Activated T-helper 9 cell treated with anti-CD3 and anti-CD28 coated beads, Interleukin-2, amount 50 U/mL, for 16 hours (primary cell): ENCODE measurements around the gene SPRY4.
"Not testable (repeated sequence)": the region's sequence is repeated elsewhere in the genome, so short reads cannot be mapped to it uniquely, and the experiment has no call there.

Experiments used
- DNase-seq: peaks from one replicate; pipeline ENCODE4 v3.0.0-alpha.2; 2020; ENCODE audit warnings: low read depth

SPRY4 gene, protein sequence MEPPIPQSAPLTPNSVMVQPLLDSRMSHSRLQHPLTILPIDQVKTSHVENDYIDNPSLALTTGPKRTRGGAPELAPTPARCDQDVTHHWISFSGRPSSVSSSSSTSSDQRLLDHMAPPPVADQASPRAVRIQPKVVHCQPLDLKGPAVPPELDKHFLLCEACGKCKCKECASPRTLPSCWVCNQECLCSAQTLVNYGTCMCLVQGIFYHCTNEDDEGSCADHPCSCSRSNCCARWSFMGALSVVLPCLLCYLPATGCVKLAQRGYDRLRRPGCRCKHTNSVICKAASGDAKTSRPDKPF

DNA sequence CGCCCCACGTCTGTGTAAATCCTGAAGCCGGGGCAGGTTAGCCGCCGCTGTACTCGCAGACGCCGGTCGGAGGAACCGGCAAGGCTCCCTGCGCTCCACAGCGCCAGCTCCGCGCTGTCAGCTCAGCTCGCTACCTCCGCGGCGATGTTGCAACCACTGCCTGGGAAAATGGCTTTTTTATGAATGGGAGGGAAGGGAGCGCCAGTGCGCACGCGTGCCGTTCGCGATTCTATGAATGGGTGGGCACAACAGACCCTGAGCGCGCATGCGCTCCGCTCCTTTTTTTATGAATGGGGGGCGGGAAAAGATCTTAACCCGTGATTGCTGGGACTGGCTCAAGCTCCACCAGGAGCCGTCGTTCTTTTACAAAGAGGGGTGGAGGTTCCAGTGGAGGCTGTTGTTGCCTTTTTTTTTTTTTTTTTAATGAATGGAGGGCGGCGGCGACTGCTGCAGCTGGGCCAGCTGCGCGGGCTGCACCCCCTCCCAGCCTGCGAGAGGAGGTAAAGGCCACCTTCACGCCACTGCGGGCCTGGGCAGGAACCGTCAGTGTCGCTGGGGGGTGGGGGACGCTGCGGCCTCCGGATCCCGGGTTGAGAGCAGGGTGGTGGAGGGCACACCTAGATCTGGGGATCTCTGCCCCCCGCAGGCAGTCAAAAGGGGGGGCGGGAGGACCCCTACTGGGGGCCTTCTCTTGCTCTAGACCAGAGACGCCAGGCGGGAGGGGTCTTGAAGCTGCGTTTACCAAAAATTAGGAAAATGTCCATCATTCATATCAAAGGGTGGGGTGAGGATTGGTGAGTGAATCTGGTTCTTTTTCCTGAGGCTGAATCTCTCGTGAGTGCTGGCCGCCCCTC lies at the start of gene SPRY4:
Gene SPRY4, minus strand, starts transcription at position 151 of the 854 bp plus-strand sequence. CDS start 9,913 bp downstream, outside the sequence.
- peak; percentile 75 for DNase-seq

DNA sequence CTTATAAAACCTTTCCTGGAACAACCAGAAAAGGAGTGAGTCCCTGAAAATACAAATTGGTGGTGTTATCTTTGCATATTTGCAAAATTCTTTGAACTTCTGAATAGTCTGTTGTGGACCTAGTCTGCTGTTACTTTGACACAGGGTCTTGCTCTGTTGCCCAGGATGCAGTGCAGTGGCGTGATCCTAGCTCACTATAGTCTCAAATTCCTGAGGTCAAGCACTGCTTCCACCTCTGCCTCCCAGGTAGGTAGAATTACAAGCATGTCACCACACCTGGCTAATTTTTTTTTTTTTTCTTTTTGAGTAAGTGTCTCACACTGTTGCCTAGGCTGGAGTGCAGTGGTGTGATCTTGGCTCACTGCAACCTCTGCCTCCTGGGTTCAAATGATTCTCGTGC lies 43.7 kb upstream of the SPRY4 start:
- no peak for DNase-seq

DNA sequence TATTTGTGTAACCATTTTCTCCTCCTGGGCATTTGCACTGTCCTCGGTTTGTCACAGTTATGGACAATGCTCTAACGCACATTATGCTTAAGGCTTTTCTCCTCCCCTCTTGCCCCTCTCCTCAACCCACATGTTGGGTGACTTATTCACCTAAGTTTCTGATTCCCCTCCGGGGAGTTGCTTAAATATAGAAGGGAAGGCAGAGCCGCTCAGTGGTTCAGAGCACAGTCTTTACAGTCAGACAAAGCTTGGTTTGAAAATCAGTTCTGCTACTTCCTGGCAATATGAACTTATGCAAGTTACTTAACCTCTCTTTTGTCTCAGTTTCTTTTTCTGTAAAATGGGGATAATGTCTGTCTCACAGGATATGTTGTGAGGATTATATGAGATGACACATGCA lies 41.2 kb upstream of the SPRY4 start:
- no peak for DNase-seq

DNA sequence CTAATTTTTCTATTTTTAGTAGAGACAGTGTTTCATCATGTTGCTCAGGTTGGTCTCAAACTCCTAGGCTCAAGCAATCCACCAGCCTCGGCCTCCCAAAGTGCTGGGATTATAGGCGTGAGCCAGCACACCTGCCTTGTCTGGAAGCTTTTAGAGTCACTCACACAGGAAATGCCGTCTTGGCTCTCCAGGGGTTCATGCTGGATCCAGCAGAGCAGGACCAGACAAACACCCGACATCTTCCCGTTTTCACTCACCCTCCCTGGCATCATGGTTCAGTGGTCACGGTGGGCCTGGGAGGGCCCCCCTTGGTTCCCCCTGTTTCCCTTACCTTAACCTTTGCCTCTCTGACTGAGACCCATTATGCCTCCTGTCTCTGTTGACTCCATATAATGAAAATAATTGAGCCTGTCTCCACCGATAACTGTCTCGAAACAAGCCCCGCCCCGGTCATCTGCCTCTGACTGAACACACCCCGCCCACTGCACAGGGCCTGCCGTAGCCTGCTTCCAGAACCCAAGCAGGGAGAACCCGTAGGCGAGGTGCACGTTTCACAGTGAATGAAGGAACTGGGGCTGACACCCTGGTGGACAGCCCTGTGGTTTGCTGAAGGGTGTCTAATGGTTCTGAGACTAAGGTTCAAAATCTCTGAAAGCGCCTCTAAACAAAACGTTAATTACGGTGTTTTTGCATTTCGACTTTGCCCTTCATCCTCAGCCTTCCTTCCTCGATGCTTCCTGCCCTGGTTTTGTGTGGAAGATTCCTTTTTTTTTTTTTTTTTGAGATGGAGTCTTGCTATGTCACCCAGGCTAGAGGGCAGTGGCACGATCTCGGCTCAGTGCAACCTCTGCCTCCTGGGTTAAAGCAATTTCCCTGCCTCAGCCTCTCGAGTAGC lies 39.7 kb upstream of the SPRY4 start:
- no peak for DNase-seq

DNA sequence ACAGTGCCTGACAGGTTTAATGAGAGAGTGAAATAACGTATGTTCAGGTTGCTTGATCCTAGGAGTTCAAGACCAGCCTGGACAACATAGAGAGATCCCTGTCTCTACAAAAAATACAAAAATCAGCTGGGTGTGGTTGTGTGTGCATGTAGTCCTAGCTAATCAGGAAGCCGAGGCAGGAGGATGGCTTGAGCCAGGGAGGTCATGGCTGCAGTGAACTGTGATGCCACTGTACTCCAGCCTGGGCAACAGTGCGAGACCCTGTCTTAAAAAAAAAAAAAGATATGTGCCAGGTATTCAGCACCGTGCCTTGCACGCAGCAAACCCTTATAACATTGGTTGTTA lies 38.8 kb upstream of the SPRY4 start:
- no peak for DNase-seq

DNA sequence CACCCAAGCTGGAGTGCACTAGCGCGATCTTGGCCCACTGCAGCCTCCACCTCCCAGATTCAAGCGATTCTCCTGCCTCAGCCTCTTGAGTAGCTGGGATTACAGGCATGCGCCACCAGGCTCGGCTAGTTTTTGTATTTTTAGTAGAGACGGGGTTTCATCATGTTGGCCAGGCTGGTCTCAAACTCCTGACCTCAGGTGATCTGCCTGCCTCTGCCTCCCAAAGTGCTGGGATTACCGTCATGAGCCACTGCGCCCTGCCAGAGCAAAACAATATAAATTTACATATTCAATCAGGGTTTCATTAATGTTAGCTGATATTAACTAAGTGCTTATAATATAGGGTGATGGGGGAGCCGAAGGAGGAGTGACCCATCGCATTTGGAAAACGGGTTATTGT lies 37.4 kb upstream of the SPRY4 start:
- DNase-seq, result not testable (repeated sequence)

DNA sequence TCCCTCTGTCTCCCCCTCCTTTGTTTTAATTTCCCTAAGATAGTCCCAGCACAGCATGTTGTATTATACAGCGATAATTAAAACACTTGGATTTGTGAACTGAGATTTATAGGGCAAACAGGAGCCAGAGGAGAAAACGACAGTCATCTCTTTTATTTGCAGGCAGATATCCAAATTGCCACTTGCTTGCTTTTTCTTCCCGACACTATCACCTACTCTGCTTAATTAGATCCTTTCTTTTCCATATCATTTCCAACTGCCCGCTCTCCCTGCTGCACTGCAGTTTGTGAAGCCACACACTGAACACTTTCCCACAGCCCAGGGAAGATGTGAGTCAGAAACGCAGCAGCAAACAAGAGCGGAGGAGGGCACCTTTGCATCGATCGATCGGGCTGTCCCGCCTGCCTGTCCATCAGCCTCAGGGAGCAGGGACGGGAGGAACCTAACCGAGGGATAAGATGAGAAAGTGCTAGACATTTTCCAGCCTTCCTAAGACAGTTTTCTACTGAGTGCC lies 35.8 kb upstream of the SPRY4 start:
- no peak for DNase-seq

DNA sequence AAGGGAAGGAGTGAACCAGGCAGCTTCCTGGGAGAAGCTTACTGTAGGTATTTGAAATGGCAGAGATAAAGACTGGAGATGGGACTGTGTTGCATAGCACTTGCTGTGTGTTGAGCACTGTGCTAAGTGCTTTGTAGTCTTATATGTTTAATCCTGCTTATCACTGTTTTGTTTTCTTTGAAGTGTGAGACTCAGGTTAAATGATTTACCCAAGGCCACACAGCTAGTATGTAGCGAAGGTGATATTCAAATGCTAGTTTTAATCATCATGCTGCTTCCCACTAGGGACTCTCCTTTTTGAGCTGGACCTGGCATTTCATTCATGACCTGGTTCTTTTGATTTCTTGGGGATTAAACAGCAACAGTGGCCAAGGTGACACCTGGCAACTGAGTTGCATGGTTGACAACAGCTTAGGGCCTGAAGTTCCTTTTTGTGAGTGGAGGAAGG lies 35.3 kb upstream of the SPRY4 start:
- no peak for DNase-seq

DNA sequence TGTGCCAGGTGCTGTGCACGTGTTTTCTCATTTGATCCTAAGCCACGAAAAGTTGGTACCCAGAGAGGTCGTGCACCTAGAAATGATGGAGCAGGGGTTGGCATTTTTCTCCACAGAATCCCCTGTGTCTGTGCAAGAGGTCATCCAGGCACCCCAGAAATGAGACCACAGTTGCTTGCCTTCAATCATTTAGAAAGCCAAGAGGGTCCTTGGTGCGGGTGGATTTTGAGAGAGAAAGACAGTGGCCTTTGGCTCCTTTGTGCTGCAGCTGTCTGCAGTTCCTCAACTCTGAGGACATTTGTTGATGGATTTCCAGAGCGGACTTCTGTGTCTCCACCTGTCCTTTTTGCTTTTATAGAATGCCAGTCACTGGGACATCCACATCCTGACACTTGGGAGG lies 33.8 kb upstream of the SPRY4 start:
- no peak for DNase-seq

DNA sequence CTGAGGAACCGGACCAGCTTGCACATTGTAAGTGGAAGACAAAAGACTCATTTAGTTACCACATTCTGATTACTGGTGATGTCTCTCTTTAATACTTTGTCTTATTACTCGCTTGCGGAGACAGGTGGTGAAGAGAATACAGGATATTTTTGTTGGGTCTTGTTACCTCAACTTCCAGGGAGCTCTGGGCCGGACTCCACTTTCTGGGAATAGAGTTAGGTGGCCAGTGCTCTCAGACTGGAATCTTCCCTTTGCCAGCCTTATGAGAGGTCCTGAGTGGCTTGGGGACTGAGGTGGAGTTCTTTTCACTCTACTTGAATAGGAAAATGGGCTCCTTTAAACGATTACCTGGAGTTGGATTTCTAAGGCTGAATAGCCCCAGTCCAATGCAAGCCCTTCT lies 33.3 kb upstream of the SPRY4 start:
- no peak for DNase-seq

DNA sequence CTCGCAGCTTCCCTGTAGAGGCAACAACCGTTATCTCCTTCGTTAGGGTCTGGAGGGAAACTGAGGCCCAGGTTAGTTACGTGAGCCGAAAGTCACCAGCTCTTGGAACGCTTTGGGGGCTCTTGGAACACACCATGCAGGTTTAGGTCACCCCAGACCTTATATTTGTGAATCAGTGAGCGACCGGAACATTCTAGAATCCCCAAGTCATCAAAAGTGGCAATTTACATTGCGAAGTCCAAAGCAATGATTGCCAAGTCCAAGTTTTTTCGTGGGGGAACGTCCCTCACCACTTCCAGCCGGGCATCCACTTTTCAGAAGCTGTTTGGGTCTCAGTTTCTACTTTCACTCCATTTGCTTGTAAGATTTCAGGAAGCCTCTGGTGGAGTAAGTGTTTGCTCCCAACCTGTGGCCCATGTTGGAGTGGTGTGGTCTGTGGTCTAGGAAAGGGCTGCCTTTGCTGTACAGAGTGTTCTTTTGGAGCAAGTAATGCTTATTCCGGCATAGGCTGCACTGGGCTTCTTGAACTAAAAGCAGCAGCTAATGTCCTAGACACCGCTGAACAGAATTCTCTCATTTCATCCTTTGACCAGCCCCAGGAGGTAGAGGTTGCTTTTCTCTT lies 32.8 kb upstream of the SPRY4 start:
- DNase-seq, result no peak

DNA sequence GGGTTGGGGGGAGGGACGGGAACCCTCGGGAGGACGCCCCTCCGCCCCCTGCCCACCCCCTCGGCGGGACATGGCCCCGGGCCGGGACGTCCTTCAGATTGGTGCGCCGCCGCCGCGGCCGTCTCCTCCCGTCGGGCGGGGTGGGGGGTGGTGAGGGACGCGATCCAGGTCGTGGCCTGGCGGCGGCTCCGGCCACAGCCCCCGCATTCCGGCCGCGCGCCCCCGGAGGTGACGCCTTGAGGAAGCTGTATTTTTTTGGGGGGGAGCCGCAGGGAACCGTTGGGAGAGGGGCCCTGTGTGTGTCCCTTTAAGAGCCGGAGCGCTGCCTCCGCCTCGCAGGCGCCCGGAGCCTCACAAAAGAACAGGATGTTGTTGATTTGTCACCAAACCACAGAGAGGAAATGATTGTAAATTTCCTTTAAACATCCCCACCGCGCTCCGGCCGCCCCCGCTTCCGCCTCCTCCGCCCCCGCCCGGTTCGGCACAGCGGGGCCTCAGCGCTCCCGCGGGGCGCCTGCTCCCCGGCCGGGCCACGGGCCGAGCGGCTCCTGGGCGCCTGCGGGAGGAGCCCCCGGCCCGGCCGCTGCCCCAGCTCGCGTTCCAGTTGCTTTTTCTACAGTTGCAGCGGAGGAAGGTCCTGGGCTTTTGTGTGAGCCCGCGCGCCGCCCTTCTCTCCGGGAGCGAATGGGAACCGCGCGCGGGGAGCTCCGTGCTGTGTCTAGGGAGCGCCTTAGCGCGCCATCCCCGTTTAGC lies 32.1 kb upstream of the SPRY4 start:
- peak; percentile 87 for DNase-seq

DNA sequence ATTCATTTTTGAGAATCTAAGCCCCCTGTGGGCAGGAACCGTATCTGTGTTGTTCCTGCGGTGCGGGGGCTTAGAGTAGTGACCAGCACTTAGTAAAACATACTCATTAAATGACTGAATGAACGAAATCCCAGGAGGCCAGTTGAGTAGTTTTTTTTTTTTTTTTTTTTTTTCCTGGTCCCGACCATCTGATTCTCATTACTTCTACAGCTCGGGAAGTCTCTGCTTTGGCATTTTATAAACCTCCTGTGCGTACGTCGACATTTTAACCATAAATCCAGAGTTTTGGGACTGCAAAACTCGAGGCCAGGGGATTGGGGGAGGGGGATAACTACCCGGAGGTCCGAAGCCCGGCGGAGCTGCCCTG lies 31.5 kb upstream of the SPRY4 start:
- no peak for DNase-seq

DNA sequence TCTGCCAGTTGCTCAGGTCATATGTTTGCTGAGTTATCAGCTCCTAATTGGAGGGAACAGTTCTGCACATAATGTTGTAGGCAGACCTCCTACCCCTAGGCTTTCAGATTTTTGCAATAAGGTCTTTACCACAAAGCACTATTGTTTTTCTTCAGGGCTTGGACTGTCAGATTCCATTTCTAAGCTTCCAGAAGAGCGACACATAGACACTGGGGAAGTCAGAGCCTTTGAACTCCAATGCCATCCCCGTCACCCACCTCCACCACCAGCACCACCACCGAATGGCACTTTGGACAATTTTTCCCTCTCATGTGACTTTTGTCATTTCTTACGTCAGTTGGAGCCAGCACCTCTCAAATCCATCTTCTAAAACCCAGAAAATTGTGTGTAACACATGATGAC lies 28.3 kb upstream of the SPRY4 start:
- no peak for DNase-seq

DNA sequence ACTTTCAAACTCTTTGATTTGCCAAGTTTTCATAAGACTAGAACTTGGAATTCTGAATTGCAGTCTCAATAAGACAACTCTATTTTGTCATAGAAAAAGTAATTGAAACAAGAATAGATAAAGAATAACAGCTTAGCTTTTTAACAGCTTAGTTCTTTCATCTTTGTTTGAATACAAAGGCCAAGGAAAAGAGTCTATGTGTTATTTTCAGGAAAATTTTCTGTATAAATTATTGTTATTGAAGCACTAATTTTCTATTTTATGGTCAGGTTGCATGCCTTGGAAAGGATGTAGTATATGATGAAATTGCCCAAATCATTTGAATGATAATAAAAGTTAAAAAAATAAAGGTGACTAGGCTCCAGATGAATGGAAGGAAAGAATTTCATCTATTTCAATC lies 25.2 kb upstream of the SPRY4 start:
- DNase-seq, result no peak

DNA sequence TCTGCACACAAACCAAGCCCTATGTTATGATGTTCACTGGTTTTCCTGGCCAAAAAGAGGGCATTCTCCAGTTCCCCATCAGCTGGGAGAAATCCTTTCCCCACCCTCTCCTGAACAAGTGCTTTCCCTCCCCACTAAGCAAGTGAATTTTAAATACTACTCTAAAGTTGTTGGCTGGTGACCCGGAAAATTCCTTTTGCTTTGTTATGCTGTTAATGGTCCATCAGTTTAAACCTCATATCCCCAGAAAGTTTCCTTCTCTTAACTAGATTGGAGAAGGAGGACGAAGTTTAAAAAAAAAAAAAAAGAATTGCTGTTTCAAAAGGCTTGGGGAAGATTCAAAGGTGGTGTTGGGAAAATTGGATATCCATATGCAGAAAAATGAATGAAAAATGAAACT lies 21.9 kb upstream of the SPRY4 start:
- DNase-seq, result no peak

DNA sequence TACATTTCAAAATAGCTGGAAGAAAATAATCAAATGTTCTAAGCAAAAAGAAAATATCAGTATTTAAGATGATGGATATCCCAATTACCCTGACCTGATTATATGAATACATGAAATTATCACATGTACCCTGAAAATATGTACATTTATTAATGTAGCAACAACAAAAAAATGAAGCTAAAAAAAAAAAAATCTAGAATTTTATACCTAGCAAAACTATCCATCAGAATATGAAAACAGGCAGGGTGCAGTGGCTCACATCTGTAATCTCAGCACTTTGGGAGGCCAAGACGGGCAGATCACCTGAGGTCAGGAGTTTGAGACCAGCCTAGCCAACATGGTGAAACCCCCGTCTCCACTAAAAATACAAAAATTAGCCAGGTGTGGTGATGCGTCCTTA lies 20.1 kb upstream of the SPRY4 start:
- DNase-seq, result not testable (repeated sequence)

DNA sequence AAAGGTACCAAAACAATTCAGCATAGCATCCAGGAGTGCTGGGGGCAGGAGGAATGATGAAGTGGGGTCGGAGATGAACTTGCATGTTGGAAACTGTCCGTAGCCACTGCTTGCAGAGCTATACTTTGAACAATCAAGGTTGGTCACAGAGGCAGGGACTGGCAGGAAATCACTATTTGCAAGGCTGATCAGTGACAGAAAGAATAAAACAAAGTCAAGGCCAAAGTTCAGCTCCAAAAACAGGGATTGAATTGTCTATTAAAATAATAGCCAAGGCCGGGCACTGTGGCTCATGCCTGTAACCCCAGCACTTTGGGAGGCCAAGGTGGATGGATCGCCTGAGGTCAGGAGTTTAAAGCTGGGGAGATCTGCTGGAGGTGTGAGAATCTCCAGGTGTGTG lies 18.7 kb upstream of the SPRY4 start:
- no peak for DNase-seq

DNA sequence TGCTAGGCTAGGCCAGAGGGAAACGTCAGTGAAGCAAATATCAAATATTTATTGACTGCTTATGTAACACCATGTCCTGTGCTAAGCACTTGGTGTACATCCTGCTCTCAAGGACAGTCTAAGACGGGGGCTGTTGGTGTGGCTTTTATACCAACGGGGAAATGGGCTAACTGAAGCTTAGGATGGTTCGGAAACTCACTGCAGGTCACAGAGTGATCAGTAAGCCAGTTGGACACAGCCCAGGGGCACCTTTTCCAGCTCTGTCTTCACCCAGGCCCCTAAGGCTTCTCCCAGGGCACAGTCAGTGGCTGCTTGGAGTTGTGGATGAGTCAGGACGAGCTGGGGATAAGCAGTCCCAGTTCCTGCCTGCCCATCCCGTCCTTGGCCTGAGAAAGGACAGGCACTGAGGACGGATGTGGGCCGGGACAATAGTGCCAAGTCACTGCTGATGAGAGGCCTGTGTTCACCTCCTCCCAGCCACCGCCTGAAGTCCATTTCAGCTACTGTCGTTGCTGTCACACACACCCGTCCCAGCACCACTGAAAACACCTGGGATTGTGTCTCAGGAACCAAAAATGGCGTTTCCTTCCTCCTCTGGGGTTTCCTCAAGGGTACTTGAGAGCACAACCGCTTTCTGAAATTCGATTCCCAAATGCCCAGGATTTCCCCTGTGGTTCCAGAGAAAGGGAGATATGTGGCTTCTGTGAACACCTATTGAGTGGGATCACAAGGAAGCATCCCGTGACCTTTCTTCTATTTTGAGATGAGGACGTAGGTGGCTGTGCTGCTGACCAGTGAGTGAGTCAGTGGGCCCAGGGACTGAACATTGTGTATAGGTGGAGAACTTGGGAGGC lies 17.5 kb upstream of the SPRY4 start:
- DNase-seq, result no peak

DNA sequence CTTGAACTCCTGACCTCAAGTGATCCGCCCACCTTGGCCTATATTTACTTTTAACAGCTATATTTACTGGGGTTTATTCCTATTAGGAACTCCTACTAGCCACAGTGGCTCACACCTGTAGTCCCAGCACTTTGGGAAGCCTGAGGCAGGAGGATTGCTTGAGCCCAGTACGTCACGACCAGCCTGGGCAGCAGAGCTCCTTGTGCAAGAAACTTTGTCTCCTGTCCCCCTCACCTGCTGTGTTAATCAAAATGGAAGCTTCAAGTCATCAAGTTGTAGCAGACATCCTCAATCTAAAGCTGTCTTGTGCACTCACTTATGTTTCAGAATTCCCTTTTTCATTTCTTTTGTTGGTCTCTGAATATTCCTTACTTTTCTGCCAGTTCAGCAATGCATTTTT lies 15.0 kb upstream of the SPRY4 start:
- DNase-seq, result no peak
